PC-3 (cell line): Measurements from ENCODE around the gene TNFAIP3. TPM values are rescaled to one million over a fixed set of nuclear protein-coding genes. Genes with fewer than 3 reads are reported as not detected.

Experiments used
- ATAC-seq: fragments of 200-7000 bp; cut with Tn5 transposase; 2 replicates; pipeline ENCODE4 v1.9.1; 2020; ENCODE audit warnings: mild to moderate bottlenecking, moderate library complexity
- BruUV-seq: library from RNA; stranded (reverse); fragments of 400-500 nt; replicated peaks from 2 replicates; lab custom pipeline; 2021; lab: Mats Ljungman, UMichigan
- CTCF ChIA-PET: fragments of 300-600 bp; sonication (Branson Sonifier 250); formaldehyde crosslinking; loops from one replicate; lab custom pipeline; 2022; ENCODE audit warnings: antibody characterized with exemption; lab: Charles Lee
- POLR2A ChIA-PET: fragments of 300-600 bp; sonication (Branson Sonifier 250); formaldehyde crosslinking; loops from one replicate; lab custom pipeline; 2022; ENCODE audit warnings: antibody characterized with exemption; ENCODE audit not compliant: unreplicated experiment; lab: Charles Lee
- DNase-seq: peaks from one replicate; pipeline ENCODE4 v3.0.0-alpha.2; 2015
- H2AFZ ChIP-seq: fragments of 300-600 bp; sonication (generic); 2 replicates; pipeline ENCODE4 v1.6.0; 2016; ENCODE audit warnings: antibody characterized with exemption, low read length
- H3F3A ChIP-seq: fragments of 300-600 bp; sonication (generic); one replicate; pipeline ENCODE4 v1.6.0; 2017; ENCODE audit warnings: antibody characterized with exemption, low read length, control low read depth, mild to moderate bottlenecking; ENCODE audit not compliant: unreplicated experiment
- H3K27ac ChIP-seq: fragments of 300-600 bp; sonication (generic); 2 replicates; pipeline ENCODE4 v1.5.1; 2016; ENCODE audit warnings: mild to moderate bottlenecking, low read length
- H3K27me3 ChIP-seq: fragments of 300-600 bp; sonication (generic); 2 replicates; pipeline ENCODE4 v1.6.1; 2016; ENCODE audit warnings: low read length, mixed read lengths
- H3K36me3 ChIP-seq: fragments of 300-600 bp; sonication (generic); 2 replicates; pipeline ENCODE4 v1.6.1; 2016; ENCODE audit warnings: low read depth, mixed run types, low read length, mixed read lengths
- H3K4me1 ChIP-seq: fragments of 300-600 bp; sonication (generic); 2 replicates; pipeline ENCODE4 v1.5.1; 2016; ENCODE audit warnings: low read length; ENCODE audit not compliant: insufficient read depth
- H3K4me2 ChIP-seq: fragments of 300-600 bp; sonication (generic); 2 replicates; pipeline ENCODE4 v1.6.0; 2016; ENCODE audit warnings: low read length
- H3K4me3 ChIP-seq: fragments of 300-600 bp; sonication (generic); 2 replicates; pipeline ENCODE4 v1.5.1; 2016; ENCODE audit warnings: mild to moderate bottlenecking, low read length, mixed read lengths
- H3K79me2 ChIP-seq: fragments of 300-600 bp; sonication (generic); 2 replicates; pipeline ENCODE4 v1.6.1; 2017; ENCODE audit warnings: low read length, mixed read lengths
- H3K9ac ChIP-seq: fragments of 300-600 bp; sonication (generic); 2 replicates; pipeline ENCODE4 v1.6.0; 2016; ENCODE audit warnings: mild to moderate bottlenecking, low read length
- H3K9me2 ChIP-seq: fragments of 300-600 bp; sonication (generic); replicated peaks from 2 replicates; pipeline ENCODE4 v1.6.1; 2016; ENCODE audit warnings: mixed run types, low read length, mixed read lengths
- H3K9me3 ChIP-seq: fragments of 300-600 bp; sonication (generic); 2 replicates; pipeline ENCODE4 v1.6.1; 2016; ENCODE audit warnings: low read length, mixed read lengths
- H4K20me1 ChIP-seq: fragments of 300-600 bp; sonication (generic); 2 replicates; pipeline ENCODE4 v1.6.1; 2016; ENCODE audit warnings: low read length, mixed read lengths
- EZH2 ChIP-seq: fragments of 300-600 bp; sonication (generic); IDR thresholded peaks from one replicate; pipeline ENCODE4 v1.6.1; 2017; ENCODE audit warnings: antibody characterized with exemption, mild to moderate bottlenecking, low read length; ENCODE audit not compliant: unreplicated experiment
- EZH2phosphoT487 ChIP-seq: fragments of 300-600 bp; sonication (generic); IDR thresholded peaks from 2 replicates; pipeline ENCODE4 v1.6.1; 2018; ENCODE audit warnings: mild to moderate bottlenecking, antibody characterized with exemption, low read length, borderline replicate concordance
- intact Hi-C: fragments of 100-400 bp; cut with micrococcal nuclease; formaldehyde crosslinking; loops from 2 replicates; pipeline ENCODE4 v1.9.0; 2023
- total RNA-seq: library from RNA; depleted of rRNA; stranded (reverse); fragments of >200 nt; gene quantifications from 2 replicates; pipeline ENCODE4 v1.2.3, GENCODE V29; 2014
- TF ChIP-seq, protein P1 (sequence below): fragments of 300-600 bp; sonication (generic); conservative IDR thresholded peaks from 2 replicates; pipeline ENCODE4 v1.5.1; 2017; ENCODE audit warnings: antibody characterized with exemption, low read depth, mild to moderate bottlenecking, low read length

TNFAIP3 gene
- total RNA-seq, 1 experiment from 2014 or later: 21.9 TPM

DNA sequence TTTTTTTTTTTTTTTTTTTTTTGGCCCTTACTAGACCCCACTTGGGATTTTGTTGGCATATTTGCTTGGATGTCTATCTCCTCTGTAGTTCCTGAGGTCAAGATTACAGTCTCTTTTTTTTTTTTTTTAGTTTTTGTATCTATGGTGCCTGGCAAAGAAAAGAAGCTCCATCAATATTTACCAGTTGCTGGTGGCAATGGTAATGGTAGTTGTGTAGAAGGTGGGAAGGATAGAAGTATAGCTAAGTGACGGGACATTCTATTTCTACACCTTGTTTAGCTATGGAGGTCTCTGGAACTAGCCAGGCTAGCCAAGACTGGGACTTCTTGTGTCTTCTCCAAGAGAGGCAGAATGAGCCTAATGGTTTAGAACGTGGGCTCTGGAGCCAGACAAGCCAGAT is 42.2 kb upstream of the TNFAIP3 start:
- no TSS peak for BruUV-seq
- Histone ChIP-seq H3K79me2 (no peaks in the 10 kb centered on the region), H3K9me2 (no peaks in the 10 kb centered on the region), H3K9ac (no peak overlapping the region), H2AFZ (no peak overlapping the region), H3K36me3 (no peaks in the 10 kb centered on the region), H3K4me1 (peaks cover 19% of the 10 kb centered on the region), H3K4me3 (no peak overlapping the region), H3K9me3 (no peaks in the 10 kb centered on the region), H3K27me3 (no peaks in the 10 kb centered on the region), H4K20me1 (no peaks in the 10 kb centered on the region), H3F3A (no peaks in the 10 kb centered on the region), H3K27ac (no peak overlapping the region), H3K4me2 (no peak overlapping the region)
- DNase-seq (no peak), ATAC-seq (no peak)
- intact Hi-C loops: no loop called here
- TF ChIP-seq, protein P1, sequence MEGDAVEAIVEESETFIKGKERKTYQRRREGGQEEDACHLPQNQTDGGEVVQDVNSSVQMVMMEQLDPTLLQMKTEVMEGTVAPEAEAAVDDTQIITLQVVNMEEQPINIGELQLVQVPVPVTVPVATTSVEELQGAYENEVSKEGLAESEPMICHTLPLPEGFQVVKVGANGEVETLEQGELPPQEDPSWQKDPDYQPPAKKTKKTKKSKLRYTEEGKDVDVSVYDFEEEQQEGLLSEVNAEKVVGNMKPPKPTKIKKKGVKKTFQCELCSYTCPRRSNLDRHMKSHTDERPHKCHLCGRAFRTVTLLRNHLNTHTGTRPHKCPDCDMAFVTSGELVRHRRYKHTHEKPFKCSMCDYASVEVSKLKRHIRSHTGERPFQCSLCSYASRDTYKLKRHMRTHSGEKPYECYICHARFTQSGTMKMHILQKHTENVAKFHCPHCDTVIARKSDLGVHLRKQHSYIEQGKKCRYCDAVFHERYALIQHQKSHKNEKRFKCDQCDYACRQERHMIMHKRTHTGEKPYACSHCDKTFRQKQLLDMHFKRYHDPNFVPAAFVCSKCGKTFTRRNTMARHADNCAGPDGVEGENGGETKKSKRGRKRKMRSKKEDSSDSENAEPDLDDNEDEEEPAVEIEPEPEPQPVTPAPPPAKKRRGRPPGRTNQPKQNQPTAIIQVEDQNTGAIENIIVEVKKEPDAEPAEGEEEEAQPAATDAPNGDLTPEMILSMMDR: no peak
- TF ChIP-seq EZH2 (no peak), EZH2phosphoT487 (no peak)
- ChIA-PET CTCF (no interaction called here), POLR2A (no interaction called here)

- Histone ChIP-seq H3K9me2 (no peaks in the 10 kb centered on the region), H3K4me3 (no peak overlapping the region), H4K20me1 (no peaks in the 10 kb centered on the region), H3K4me1 (peaks cover 31% of the 10 kb centered on the region), H3K9ac (no peak overlapping the region), H3K79me2 (no peaks in the 10 kb centered on the region), H3K4me2 (no peak overlapping the region), H3K36me3 (no peaks in the 10 kb centered on the region), H2AFZ (no peak overlapping the region), H3K27me3 (no peaks in the 10 kb centered on the region), H3K27ac (no peak overlapping the region), H3F3A (peaks cover 4% of the 10 kb centered on the region), H3K9me3 (no peaks in the 10 kb centered on the region)
- ChIA-PET CTCF (no interaction called here), POLR2A (no interaction called here)
- BruUV-seq: no TSS peak
- ATAC-seq (no peak), DNase-seq (no peak)
- TF ChIP-seq EZH2phosphoT487: no peak
- no peak for TF ChIP-seq EZH2
- TF ChIP-seq, protein P1: no peak
- intact Hi-C loops: no loop called here
These were observed 39.6 kb upstream of the TNFAIP3 start for GRCh38 chr6:137827411-137827940.

GRCh38 chr6:137827977-137828810 is 38.9 kb upstream of the TNFAIP3 start:
- no peak for DNase-seq
- no peak overlapping the region for H3K9ac ChIP-seq
- CTCF ChIA-PET: no interaction called here

More at GRCh38 chr6:137827977-137828810, 38.9 kb upstream of the TNFAIP3 start:
- Histone ChIP-seq H3K9me2 (no peaks in the 10 kb centered on the region), H4K20me1 (no peaks in the 10 kb centered on the region), H3K4me1 (peaks cover 39% of the 10 kb centered on the region), H3K9me3 (no peaks in the 10 kb centered on the region), H3K79me2 (no peaks in the 10 kb centered on the region), H3K36me3 (no peaks in the 10 kb centered on the region), H3F3A (peaks cover 4% of the 10 kb centered on the region), H3K27ac (no peak overlapping the region), H3K27me3 (no peaks in the 10 kb centered on the region), H2AFZ (no peak overlapping the region), H3K4me3 (no peak overlapping the region), H3K4me2 (no peak overlapping the region)
- no peak for ATAC-seq
- TF ChIP-seq EZH2: no peak
- TF ChIP-seq, protein P1: no peak
- TF ChIP-seq EZH2phosphoT487: no peak
- intact Hi-C loops: no loop called here
- POLR2A ChIA-PET: no interaction called here
- BruUV-seq: no TSS peak
